ENCODE data around the gene HAO1.

Gene HAO1

GRCh38 chr20:7930343-7930742 is 9.9 kb downstream of the HAO1 start:
- no peak for DNase-seq (ENCODE audit: extremely low read depth in 1 of 2, low read depth in 1 of 2)

- no peak for DNase-seq (ENCODE audit: extremely low read depth in 1 of 2, low read depth in 1 of 2)
These were observed 13.5 kb downstream of the HAO1 start for GRCh38 chr20:7926767-7927166.

GRCh38 chr20:7926323-7926722 is 13.9 kb downstream of the HAO1 start:
- DNase-seq (ENCODE audit: extremely low read depth in 1 of 2, low read depth in 1 of 2), result no peak

- DNase-seq (ENCODE audit: extremely low read depth in 1 of 2, low read depth in 1 of 2), result no peak
These were observed 15.6 kb downstream of the HAO1 start for GRCh38 chr20:7924692-7925091.

- DNase-seq (ENCODE audit: extremely low read depth in 1 of 2, low read depth in 1 of 2), result no peak
These were observed 23.6 kb downstream of the HAO1 start for GRCh38 chr20:7916648-7917047.

GRCh38 chr20:7912551-7912950 is 27.7 kb downstream of the HAO1 start:
- DNase-seq (ENCODE audit: extremely low read depth in 1 of 2, low read depth in 1 of 2), result no peak

- DNase-seq (ENCODE audit: extremely low read depth in 1 of 2, low read depth in 1 of 2), result no peak
These were observed 28.5 kb downstream of the HAO1 start for GRCh38 chr20:7911586-7912330.

GRCh38 chr20:7908905-7909304 is 31.4 kb downstream of the HAO1 start:
- DNase-seq (ENCODE audit: extremely low read depth in 1 of 2, low read depth in 1 of 2), result no peak

- no peak for DNase-seq (ENCODE audit: extremely low read depth in 1 of 2, low read depth in 1 of 2)
These were observed 36.8 kb downstream of the HAO1 start for GRCh38 chr20:7903429-7903828.

GRCh38 chr20:7902879-7903278 is 37.4 kb downstream of the HAO1 start:
- no peak for DNase-seq (ENCODE audit: extremely low read depth in 1 of 2, low read depth in 1 of 2)

GRCh38 chr20:7897781-7898364 is 42.4 kb downstream of the HAO1 start:
- DNase-seq (ENCODE audit: extremely low read depth in 1 of 2, low read depth in 1 of 2), result no peak

- no peak for DNase-seq (ENCODE audit: extremely low read depth in 1 of 2, low read depth in 1 of 2)
These were observed 47.1 kb downstream of the HAO1 start for GRCh38 chr20:7893014-7893730.

GRCh38 chr20:7891705-7892104 is 48.6 kb downstream of the HAO1 start:
- no peak for DNase-seq (ENCODE audit: extremely low read depth in 1 of 2, low read depth in 1 of 2)

GRCh38 chr20:7889736-7890135 is 50.5 kb downstream of the HAO1 start:
- DNase-seq (ENCODE audit: extremely low read depth in 1 of 2, low read depth in 1 of 2), result no peak

GRCh38 chr20:7883741-7884140 is 56.5 kb downstream of the HAO1 start:
- DNase-seq (ENCODE audit: extremely low read depth in 1 of 2, low read depth in 1 of 2), result no peak

GRCh38 chr20:7883309-7883708 is 56.9 kb downstream of the HAO1 start:
- no peak for DNase-seq (ENCODE audit: extremely low read depth in 1 of 2, low read depth in 1 of 2)

- DNase-seq (ENCODE audit: extremely low read depth in 1 of 2, low read depth in 1 of 2), result no peak
These were observed 58.2 kb downstream of the HAO1 start for GRCh38 chr20:7882076-7882475.

GRCh38 chr20:7881551-7881950 is 58.7 kb downstream of the HAO1 start:
- no peak for DNase-seq (ENCODE audit: extremely low read depth in 1 of 2, low read depth in 1 of 2)

GRCh38 chr20:7879883-7880282 is 60.4 kb downstream of the HAO1 start:
- DNase-seq (ENCODE audit: extremely low read depth in 1 of 2, low read depth in 1 of 2), result no peak

GRCh38 chr20:7868108-7868507 is 72.2 kb downstream of the HAO1 start:
- DNase-seq (ENCODE audit: extremely low read depth in 1 of 2, low read depth in 1 of 2), result no peak

- DNase-seq (ENCODE audit: extremely low read depth in 1 of 2, low read depth in 1 of 2), result no peak
These were observed 74.0 kb downstream of the HAO1 start for GRCh38 chr20:7866285-7866684.

- no peak for DNase-seq (ENCODE audit: extremely low read depth in 1 of 2, low read depth in 1 of 2)
These were observed 80.9 kb downstream of the HAO1 start for GRCh38 chr20:7859356-7859802.
